ENCODE measurements around the gene HBB. TPM values are rescaled to one million over a fixed set of nuclear protein-coding genes. Genes with fewer than 3 reads are reported as not detected.

HBB gene
- total and polyA plus RNA-seq, 10 donors = 107 to 40,257 (median 2,189) TPM

GRCh38 chr11:5232176-5232575 lies 5.3 kb upstream of the HBB start:
- Histone ChIP-seq H3K27ac (no peak overlapping the region), H3K36me3 (no peaks in the 10 kb centered on the region), H3K4me3 (no peak overlapping the region), H3K4me1 (no peaks in the 10 kb centered on the region), H3K9me3 (no peaks in the 10 kb centered on the region), H3K27me3 (replicated peaks in 1 of 7) (no peaks in the 10 kb centered on the region)
- no peak for DNase-seq
- intact Hi-C loops (cut with DNase I; ENCODE audit: low total_unique reads) = no loop called here
- 56 to 71% (median 63%) methylated on average over 3 of the region's 3 CpGs for WGBS, 5 donors
- TF ChIP-seq CTCF (IDR thresholded peaks at IDR 0.05 in 8 of 11, conservative IDR thresholded peaks at IDR 0.05 in 3 of 11) = no peak
- no peak for TF ChIP-seq POLR2A (IDR thresholded peaks at IDR 0.05)
- TF ChIP-seq POLR2AphosphoS5 (IDR thresholded peaks at IDR 0.05) = no peak

DNA sequence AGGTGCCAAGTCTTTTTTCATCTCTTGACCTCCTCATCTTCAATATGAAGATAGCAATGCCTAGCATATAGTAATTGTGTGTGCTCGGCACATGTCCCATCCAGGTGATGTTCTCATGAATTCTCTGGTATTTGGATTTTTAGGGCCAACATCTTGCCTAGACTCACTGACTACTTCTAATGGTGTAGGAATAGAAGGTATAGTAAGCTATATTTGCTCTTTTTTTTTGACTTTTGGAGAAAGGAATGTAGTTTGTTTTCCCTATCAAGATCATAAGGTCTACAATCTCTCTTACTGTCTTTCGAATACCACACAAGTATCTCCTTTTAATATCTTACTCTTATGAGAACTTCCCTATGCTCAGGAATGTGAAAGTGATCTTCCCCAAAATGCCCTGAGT lies 4.2 kb upstream of the HBB start:
- TF ChIP-seq POLR2AphosphoS5 (IDR thresholded peaks at IDR 0.05) (no peak), CTCF (IDR thresholded peaks at IDR 0.05 in 8 of 11, conservative IDR thresholded peaks at IDR 0.05 in 3 of 11) (no peak), POLR2A (IDR thresholded peaks at IDR 0.05) (no peak)
- intact Hi-C loops (cut with DNase I; ENCODE audit: low total_unique reads) = no loop called here
- 78 to 91% (median 82%) methylated on average over 2 of the region's 2 CpGs for WGBS, 5 donors
- H3K27me3 ChIP-seq (replicated peaks in 1 of 7) = no peaks in the 10 kb centered on the region
- no peak for DNase-seq
- H3K27ac ChIP-seq = no peak overlapping the region
- no peaks in the 10 kb centered on the region for H3K4me1 ChIP-seq
- no peaks in the 10 kb centered on the region for H3K36me3 ChIP-seq
- no peaks in the 10 kb centered on the region for H3K9me3 ChIP-seq
- no peak overlapping the region for H3K4me3 ChIP-seq

GRCh38 chr11:5230266-5230665 lies 3.4 kb upstream of the HBB start:
- no peak for TF ChIP-seq CTCF (IDR thresholded peaks at IDR 0.05 in 8 of 11, conservative IDR thresholded peaks at IDR 0.05 in 3 of 11)
- no peak for TF ChIP-seq POLR2AphosphoS5 (IDR thresholded peaks at IDR 0.05)
- TF ChIP-seq POLR2A (IDR thresholded peaks at IDR 0.05) = no peak
- intact Hi-C loops (cut with DNase I; ENCODE audit: low total_unique reads) = no loop called here
- DNase-seq = no peak
- 84 to 93% (median 91%) methylated on average over 1 of the region's 1 CpG for WGBS, 5 donors
- no peaks in the 10 kb centered on the region for H3K27me3 ChIP-seq (replicated peaks in 1 of 7)
- H3K27ac ChIP-seq = no peak overlapping the region
- H3K4me3 ChIP-seq = no peak overlapping the region
- no peaks in the 10 kb centered on the region for H3K4me1 ChIP-seq
- H3K9me3 ChIP-seq = no peaks in the 10 kb centered on the region
- no peaks in the 10 kb centered on the region for H3K36me3 ChIP-seq

DNA sequence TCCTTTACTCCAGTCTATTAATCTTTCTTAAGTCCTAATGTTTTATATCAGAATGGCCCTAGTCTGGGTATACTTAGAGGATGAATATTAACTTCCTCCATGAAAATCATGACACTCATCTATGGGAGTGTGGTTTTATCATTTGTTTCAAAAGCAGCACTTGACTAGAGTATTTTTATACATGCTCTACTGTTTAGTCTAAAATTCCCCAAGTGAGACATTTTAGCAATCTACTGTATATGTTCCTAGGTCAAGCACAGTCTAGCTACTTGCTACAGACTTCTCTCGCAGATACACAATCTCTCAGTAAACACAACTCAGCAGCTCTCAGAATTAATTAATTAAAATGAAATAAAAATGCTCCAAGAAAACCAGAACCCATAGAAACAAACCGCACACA lies 2.9 kb upstream of the HBB start:
- no peaks in the 10 kb centered on the region for H3K9me3 ChIP-seq
- no peaks in the 10 kb centered on the region for H3K36me3 ChIP-seq
- 87 to 95% (median 90%) methylated on average over 2 of the region's 2 CpGs for WGBS, 5 donors
- intact Hi-C loops (cut with DNase I; ENCODE audit: low total_unique reads) = no loop called here
- no peak for TF ChIP-seq POLR2AphosphoS5 (IDR thresholded peaks at IDR 0.05)
- TF ChIP-seq CTCF (IDR thresholded peaks at IDR 0.05 in 8 of 11, conservative IDR thresholded peaks at IDR 0.05 in 3 of 11) = no peak
- TF ChIP-seq POLR2A (IDR thresholded peaks at IDR 0.05) = no peak
- H3K4me3 ChIP-seq = no peak overlapping the region
- H3K27ac ChIP-seq = no peak overlapping the region
- DNase-seq = no peak
- H3K27me3 ChIP-seq (replicated peaks in 1 of 7) = no peaks in the 10 kb centered on the region
- no peaks in the 10 kb centered on the region for H3K4me1 ChIP-seq

Measured in spleen (tissue), 11 donors.